HG03135 (cell line): ENCODE data around the gene MITF.

Experiments
- ATAC-seq: cut with Tn5 transposase; IDR thresholded peaks from one replicate; pipeline ENCODE4 v1.9.1; 2021; ENCODE audit warnings: mild to moderate bottlenecking, moderate library complexity; ENCODE audit not compliant: unreplicated experiment

Gene MITF, protein sequence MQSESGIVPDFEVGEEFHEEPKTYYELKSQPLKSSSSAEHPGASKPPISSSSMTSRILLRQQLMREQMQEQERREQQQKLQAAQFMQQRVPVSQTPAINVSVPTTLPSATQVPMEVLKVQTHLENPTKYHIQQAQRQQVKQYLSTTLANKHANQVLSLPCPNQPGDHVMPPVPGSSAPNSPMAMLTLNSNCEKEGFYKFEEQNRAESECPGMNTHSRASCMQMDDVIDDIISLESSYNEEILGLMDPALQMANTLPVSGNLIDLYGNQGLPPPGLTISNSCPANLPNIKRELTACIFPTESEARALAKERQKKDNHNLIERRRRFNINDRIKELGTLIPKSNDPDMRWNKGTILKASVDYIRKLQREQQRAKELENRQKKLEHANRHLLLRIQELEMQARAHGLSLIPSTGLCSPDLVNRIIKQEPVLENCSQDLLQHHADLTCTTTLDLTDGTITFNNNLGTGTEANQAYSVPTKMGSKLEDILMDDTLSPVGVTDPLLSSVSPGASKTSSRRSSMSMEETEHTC

DNA sequence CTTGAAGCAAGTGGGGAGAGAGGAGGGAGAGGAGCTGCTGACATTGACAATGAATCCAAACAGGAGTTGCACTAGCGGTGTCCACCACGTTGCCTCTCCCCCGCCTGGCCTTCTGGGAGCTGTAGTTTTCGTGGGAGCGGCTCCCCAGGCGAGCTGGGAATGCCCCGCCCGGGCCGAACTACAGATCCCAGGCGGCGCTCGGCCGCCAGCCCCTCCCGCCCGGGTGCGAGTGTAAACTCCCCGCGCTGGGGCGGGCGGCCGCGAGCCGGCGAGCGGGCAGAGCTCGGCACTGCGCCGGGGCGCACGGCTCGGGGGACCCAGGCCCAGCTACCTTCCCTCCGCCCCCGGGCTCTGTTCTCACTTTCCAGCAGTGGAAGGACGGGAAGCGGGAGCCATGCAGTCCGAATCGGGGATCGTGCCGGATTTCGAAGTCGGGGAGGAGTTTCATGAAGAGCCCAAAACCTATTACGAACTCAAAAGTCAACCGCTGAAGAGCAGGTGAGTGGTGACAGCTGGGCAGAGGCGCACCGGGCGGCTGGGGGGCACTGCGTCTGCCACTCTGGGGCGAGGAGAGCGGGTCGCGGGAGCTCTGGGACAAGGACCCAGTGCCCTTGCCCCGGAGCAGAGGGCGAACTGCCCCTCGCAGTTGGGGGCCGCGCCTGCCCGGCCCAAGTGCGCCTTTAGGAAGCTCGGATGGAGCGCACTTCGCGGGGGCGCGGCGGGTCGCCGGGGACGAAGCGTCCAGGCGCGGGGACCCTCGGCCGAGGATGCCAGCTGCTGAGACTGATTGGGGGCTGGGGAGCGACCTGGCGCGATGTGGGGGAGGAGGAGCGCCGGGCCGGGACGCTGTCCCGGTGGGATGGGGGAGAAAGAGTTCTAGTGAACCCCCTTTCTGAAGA is at the start of gene MITF:
MITF (plus strand) TSS at position 261 of the 899 bp plus-strand sequence; CDS start at position 395, 134 bp downstream.
- peak; percentile 96 for ATAC-seq

DNA sequence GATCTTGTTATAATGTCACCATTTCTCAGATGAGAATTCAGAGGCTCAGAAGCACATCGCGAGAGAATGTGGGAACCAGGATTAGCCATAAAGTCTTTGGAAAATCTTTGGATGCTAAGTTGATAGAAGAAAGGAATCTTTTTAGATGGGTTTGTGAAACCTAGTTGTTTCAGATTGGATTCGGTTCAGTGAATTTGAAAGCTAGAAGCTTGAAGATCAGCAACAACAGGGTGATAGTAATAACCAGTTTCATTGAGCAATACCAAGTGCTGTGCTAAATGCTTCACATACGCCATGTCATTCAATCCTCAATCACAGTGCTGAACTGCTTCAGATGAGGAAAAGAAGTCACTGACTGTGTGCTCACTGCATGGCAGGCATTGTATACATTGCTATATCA is 47.4 kb upstream of the MITF start:
- no peak for ATAC-seq

DNA sequence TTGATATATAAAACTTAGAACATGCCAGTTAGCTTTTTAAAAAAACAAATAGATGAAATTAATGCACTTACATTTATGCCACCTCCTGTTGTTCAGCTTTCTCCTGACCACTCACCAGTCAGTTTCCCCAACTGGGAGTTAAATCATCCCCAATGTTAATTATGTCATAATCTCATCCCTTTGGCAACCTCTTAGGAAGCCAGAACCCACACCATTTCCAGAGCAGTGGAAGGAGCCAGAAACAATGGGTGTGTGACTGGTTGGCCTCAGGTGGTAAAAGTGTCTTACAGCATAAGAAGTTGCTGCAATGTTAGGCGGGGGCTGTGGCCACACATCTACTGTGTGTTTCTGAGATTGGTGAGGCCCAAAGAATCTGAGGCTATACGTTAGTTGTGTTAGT is 46.5 kb upstream of the MITF start:
- no peak for ATAC-seq

DNA sequence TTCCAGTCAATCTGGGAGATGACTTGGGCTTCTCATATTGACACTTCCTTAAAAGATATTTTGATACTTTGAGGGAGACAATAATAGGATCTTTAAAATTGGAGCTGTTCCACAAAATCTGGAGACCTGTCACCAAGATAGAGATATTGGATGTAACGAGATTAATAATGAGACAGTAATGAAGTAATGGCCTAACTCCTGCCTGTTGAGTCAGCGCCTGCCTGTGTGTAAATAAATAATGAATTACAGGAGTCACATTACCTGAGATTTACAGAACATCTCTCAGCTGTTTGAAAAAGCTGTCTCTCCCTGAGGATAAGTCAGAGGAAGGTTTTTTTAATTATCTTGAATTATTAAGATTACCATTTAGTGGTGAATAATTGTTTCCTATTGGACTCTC is 43.8 kb upstream of the MITF start:
- no peak for ATAC-seq

DNA sequence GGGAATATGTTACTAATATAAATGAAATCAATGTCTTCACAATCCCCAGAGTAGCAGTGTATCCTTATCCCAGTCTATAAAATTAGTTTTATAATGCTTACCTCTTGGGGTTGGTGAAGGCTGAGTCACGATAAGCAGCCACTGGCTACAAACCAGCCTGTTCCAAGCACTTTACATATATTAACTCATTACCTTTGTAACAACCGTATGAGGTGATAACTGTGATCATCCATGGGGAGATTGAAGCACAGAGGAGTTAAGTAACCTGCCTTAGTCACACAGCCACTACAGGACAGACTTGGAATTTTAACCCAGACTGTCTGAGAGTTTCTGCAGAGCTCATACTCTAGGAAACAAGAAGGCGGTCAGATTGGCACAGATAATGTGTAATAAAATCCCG is 43.3 kb upstream of the MITF start:
- no peak for ATAC-seq

DNA sequence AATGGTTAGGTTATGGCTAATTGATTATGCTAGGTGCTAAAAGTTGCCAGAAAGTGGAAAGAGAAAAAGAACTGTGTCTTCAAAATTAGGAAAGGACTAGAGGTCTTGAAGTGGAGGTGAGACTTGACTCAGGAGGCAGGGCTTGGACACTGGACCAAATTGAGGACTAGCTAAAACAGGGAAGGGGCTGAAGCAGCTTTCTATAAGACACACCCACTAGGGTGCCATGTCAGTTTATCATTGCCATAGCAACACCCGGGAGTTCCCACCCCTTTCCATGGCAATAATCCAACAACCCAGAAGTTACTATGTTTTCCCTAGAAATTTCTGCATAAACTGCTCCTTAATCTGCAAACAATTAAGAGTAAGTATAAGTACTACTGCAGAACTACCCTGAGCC is 42.9 kb upstream of the MITF start:
- no peak for ATAC-seq

DNA sequence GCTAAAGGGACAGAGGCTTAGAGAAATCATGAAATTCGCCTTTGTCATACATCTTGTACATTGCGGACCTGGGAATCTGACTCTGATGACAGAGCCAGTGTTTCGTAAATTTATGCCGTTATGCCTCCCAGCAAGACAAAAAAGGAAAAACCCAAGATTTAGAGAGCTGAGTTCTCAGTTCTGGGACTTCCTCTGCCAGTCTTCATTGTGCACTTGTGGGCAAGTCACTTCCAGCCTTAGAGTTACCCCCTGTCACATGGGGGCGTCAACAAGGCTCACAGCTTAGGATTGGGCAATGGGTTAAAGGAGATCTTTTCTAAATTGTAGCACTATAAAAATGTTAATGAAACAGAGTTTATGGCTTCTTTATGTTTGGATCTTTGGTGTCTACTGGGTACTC is 41.9 kb upstream of the MITF start:
- ATAC-seq, result no peak

DNA sequence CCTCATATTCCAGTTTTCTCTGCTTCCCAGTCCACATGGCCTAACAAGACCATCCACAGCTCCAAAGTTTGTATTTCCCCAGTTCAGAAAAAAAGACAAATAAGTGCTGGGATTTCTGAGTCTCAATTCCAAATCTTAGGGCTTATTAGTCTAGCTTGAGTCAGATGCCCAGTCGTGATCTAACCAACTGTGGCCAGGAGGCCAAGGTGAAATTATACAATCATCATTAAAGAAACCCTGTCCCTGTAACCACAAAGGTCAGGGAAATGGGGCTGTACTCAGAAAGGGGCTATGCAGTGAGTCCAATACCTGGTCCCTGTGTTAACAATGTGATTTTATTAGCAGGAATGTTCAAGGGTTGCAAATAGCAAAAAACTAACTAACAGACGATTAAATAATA is 40.5 kb upstream of the MITF start:
- no peak for ATAC-seq

DNA sequence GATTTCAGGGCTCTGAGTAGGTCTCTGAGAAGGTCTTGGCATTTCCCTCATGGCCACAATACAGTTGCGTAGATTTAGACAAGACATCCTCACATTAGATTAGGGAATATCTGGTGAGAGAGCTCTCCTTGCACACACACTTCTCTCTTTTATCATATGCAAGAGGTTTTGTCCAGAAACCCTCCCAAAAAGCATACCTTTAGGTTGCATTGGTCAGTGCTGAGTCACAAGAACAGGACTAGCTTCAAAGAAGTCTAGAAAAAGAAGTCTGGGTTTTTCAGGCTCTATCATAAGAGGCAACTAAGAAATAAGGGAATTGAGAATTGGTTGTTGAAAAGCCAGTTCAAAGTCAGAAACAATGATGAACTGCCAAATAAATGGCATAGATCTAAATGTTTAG is 40.1 kb upstream of the MITF start:
- no peak for ATAC-seq

DNA sequence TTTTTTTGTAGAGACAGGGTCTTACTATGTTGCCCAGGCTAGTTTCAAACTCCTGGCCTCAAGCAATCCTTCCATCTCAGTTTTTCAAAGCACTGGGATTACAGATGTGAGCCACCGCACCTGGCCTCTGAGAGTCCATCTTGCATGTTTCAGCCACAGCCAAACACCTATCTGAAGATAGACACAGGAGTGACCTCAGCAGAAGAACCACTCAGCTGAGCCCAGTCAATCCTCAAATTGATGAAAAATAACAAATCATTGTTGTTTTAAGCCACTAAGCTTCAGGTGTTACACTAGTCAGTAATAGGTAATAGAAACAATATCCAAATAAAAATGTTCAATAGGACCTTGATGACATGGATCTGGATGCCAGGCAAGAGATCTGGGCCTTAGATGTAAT is 38.3 kb upstream of the MITF start:
- no peak for ATAC-seq

DNA sequence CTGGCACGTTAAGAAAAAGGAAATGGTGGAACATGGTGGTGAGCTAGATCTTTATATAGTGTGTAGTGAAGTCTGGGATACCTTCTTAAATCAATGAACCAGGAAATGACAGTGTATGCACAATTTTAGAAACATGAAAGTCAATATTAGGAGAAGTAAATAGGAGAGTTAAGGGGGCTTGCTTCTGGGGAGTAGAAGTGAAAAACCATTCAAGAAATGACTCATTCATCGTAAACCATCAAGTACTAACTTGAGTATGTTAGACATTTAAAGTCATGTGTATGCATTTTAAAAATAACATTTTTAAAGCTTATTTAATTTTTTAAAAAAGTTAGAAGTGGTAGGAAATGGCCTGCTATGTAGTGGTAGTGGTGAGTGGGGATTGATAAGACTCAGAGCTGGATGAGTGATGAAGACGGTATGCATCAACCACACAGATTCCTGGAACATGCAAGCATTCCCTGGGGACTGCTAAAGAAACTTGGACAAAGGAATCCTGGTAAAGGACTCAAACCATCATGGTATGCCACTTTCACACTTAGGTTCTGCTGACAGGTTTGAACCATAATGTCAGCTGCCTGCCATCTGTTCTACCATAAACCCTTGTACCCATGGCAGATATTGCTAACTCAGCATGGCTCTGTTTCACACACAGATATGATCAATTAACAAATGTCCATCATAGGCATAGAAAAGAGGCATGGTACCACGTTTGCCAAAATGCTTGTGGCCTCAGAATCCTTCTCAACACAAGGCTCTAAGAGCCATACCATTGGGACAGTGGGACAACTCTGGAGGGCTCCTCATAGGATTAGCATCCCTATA is 28.9 kb upstream of the MITF start:
- no peak for ATAC-seq

DNA sequence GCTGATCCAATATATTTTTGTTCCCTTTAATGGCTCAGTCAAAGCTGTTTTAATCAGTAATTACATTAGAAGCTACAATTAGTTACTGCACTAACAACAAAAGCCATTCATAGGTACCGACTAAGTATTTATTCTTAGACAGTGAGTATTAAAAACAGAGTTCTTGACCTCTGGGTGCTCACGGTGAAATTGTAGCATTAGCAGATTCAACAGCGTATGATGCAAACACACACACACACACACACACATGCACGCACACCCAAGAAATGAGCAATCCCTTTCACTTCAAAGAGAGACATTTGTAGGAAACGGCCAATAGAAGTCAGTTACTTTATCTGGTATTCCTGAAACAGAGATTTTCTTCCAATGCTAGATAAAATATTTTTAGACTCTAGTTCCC is 27.0 kb upstream of the MITF start:
- ATAC-seq, result no peak

DNA sequence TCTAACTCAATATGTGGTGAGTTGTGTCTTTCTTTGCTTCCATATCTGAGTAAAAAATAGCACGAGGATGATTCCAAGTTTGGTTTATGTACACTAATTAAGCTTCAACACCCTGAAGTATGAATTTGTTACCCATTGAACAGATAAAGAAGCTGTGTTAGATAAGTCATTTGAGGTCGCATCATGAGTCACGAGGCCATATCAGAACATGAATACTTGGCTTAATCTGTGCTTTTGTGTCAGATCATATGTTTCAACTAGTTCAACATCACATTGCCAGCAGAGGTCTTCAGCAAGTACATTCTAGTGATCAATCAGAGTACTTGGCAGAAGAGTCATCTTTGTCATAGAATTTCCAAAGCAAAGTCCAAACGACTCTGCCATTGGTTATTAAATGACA is 26.3 kb upstream of the MITF start:
- ATAC-seq, result no peak

DNA sequence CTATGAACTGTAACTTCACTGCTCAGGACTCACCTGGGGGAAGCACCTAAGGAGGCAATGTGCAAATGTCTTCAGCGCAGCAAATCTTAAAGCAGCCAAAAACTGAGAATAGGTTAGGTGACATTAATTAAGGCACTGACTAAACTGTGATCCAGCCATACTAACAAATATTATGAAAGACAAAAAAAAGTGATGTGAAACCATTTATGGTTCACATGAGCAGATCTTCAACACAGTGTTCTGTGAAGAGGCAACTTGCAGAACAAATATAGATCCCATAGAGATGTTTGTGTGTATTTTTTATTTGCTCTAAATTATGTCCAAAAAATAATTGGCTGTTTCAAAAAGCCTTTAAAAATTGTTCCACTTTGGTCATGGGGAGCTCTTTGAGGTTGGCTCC is 24.1 kb upstream of the MITF start:
- ATAC-seq, result no peak

DNA sequence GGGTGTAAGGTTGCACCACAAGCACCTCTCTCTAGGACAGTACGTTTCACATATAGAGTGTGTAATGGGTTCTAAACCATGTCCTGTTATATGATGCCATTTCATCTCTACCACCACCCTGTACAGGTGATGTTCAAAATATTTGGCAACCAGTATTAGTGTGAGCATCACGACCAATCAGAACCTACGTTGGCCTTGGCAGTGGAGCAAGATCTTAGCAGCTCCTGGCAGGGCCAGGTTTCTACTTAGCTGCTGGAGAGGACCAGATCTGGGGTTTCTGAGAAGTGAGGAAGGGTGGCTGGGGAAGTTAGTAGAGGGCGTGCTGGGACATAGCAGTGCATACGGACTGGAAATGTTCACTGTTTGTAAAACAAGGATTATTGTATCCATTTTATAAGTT is 23.1 kb upstream of the MITF start:
- ATAC-seq, result no peak

DNA sequence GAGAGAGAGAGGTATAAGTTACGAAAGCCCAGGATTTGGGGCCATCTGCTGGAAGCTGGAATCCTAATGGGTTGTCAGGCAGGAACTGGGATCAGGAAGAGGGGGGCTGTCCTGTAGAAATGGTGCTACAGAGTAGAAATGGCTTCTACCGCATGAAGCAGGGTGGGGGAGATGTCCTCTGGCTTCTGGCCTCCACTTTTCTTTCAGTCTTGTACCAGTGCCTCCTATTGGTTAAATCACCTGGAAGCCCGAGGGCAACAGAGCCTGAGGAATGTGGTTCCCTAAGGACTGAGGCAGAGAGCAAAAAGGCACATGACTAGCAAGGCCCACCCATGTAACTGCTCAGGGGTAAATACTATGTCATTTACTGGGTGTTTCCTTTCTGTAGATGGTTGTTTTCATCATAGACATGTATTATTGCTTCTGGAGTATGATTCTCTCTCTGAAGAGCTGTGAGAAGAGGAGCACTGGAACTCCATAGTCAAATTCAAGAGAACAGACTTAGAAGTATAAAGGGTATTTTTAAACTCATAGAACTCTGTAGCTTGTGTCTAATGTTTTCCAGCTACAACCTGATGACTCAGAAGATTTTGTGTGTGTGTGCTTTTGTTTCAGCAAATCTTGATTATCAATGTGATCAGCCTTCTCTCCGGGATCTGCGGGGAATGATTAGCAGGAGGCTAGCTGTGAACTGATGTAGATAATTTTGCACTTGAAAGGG is 20.2 kb upstream of the MITF start:
- no peak for ATAC-seq

DNA sequence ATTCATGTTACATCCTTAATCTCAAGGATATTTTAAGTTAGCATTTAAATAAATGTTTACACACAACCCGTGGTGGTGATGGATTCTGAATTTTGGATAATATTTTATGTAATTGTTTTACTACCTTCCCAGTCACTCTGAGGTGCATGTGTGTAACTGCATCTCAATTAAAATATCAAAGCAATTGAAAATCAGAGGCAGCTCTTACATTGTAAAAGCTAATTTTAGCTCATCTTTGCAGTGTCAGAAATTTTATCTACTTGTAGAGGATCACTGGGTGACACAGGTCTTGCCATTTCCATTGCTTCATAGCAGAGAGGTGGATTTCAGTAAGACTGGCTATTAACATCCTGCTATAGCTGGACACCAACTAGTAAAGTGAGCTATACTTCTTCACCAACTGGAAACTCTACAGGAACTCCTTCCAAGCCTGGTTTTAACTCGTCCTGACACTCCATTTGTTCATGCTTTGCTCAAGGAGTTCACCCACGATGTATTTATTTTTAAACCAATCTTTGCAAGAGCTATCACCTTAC is 19.6 kb upstream of the MITF start:
- ATAC-seq, result no peak

DNA sequence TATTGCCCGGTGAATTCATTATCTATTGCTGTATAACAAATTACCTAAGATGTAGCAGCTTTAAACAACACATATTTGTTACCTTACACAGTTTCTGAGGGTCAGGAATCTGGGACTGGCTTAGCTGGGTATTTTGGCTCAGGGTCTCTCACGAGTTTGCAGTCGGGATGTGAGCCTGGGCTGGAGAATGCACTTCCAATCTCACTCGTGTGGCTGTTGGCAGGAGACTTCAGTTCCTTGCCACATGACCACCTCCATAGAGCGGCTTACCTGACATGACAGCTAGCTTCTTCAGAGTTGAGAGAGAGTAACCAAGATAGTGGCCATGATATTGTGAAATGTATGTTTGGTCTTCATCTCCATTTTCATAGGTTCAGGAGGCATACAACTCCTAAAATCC is 18.4 kb upstream of the MITF start:
- ATAC-seq, result no peak

DNA sequence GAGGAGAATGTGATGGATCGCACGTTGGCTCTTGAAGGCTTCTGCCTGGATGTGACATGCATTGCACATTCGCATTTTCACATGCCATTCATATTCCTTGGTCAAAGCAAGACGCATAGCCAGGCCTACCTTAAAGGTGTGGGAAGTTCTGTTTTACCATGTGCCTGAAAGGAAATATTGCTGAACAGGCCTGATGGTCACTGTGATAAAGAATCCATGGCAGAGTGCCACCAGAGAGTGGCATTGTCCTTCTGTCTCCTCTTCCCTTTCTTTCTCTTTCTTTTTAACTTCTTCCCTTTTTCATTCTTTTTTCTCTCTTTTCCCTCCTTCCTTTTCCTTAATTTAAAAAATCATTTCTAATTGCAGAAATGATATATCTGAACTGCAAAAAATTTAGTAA is 15.9 kb upstream of the MITF start:
- no peak for ATAC-seq
